Adrenal gland (tissue), 5 donors: ENCODE data around the gene SLFNL1.

Source experiments
- POLR2A ChIP-seq, 2 donors: fragments of 450-650 bp; IDR thresholded peaks; one replicate each; pipeline ENCODE4 v1.6.1; 2017; ENCODE audit warnings: antibody characterized with exemption in 2 of 2, mild to moderate bottlenecking in 2 of 2, moderate library complexity in 1 of 2
- TF ChIP-seq, protein P1 (sequence below), 6 experiments: fragments of 450-650 bp in 4 of 6; fragments of 200-600 bp in 2 of 6; sonication (generic) in 1 of 6; IDR thresholded peaks; 1 replicate in 5 of 6; 2 replicates in 1 of 6; pipeline versions ENCODE4 v1.5.1 to v1.8.0; 2016 to 2021; ENCODE audit warnings: antibody characterized with exemption in 6 of 6, mild to moderate bottlenecking in 2 of 6, moderate library complexity in 1 of 6
- donor health status: DM: no; HTN: no; CAD: no.

DNA sequence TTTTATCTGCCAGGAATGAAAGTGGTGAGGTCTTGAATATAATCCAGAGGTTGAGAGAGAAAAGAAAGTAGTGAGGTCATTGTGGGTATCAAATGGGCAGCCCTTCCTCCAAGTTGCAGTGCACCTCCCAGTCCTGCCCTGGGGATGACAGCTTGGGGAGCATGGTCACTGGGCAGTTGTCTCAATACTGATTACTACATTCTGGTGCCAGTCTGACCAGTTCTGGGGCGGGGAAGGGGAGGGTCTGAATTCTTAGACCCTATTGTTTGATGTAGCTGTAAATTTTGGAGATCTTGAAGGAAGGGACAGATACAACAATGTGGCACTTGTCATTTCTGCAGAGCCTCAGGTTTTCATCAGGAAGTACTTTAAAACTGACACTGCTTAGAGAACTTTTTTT is 11.2 kb downstream of the SLFNL1 start:
- TF ChIP-seq, protein P1, sequence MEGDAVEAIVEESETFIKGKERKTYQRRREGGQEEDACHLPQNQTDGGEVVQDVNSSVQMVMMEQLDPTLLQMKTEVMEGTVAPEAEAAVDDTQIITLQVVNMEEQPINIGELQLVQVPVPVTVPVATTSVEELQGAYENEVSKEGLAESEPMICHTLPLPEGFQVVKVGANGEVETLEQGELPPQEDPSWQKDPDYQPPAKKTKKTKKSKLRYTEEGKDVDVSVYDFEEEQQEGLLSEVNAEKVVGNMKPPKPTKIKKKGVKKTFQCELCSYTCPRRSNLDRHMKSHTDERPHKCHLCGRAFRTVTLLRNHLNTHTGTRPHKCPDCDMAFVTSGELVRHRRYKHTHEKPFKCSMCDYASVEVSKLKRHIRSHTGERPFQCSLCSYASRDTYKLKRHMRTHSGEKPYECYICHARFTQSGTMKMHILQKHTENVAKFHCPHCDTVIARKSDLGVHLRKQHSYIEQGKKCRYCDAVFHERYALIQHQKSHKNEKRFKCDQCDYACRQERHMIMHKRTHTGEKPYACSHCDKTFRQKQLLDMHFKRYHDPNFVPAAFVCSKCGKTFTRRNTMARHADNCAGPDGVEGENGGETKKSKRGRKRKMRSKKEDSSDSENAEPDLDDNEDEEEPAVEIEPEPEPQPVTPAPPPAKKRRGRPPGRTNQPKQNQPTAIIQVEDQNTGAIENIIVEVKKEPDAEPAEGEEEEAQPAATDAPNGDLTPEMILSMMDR (IDR thresholded peaks at IDR 0.05), result no peak
- TF ChIP-seq POLR2A (IDR thresholded peaks at IDR 0.05), result no peak
